Caco-2 (cell line): ENCODE results near the gene DDX42. TPM values are rescaled to one million over a fixed set of nuclear protein-coding genes. Genes with fewer than 3 reads are reported as not detected.

Source experiments
- BruUV-seq: library from RNA; stranded (reverse); fragments of 400-500 nt; replicated peaks from 2 replicates; lab custom pipeline; 2021; lab: Mats Ljungman, UMichigan
- CTCF ChIA-PET: fragments of 300-600 bp; sonication (Branson Sonifier 250); formaldehyde crosslinking; loops from one replicate; lab custom pipeline; 2022; ENCODE audit warnings: antibody characterized with exemption; lab: Charles Lee
- POLR2A ChIA-PET: fragments of 300-600 bp; sonication (Branson Sonifier 250); formaldehyde crosslinking; loops from one replicate; lab custom pipeline; 2022; ENCODE audit warnings: antibody characterized with exemption; lab: Charles Lee
- DNase-seq, 2 experiments: peaks; one replicate each; pipeline versions ENCODE4 v3.0.0 to v3.0.0-alpha.2; 2020 to 2022
- H3K27me3 ChIP-seq: replicated peaks from 2 replicates; pipeline ENCODE4 v1.6.0; 2011; ENCODE audit warnings: low read length; ENCODE audit not compliant: control insufficient read depth, insufficient read depth
- H3K36me3 ChIP-seq: 2 replicates; pipeline ENCODE4 v1.5.1; 2011; ENCODE audit warnings: low read length; ENCODE audit not compliant: control insufficient read depth, insufficient read depth
- H3K4me1 ChIP-seq: fragments of 250-450 bp; sonication (Bioruptor Pico); 2 replicates; pipeline ENCODE4 v1.5.1; 2020; ENCODE audit warnings: mild to moderate bottlenecking
- H3K4me3 ChIP-seq: 2 replicates; pipeline ENCODE4 v1.5.1; 2011; ENCODE audit warnings: low read depth, mild to moderate bottlenecking, control low read depth, low read length
- H3K9me3 ChIP-seq: fragments of 250-450 bp; sonication (Bioruptor Pico); 2 replicates; pipeline ENCODE4 v1.5.1; 2020; ENCODE audit warnings: mild to moderate bottlenecking, moderate library complexity
- H3K27ac Mint-ChIP-seq: one replicate; pipeline ENCODE4 v1.8.0; 2022; ENCODE audit warnings: mixed read lengths; ENCODE audit not compliant: unreplicated experiment
- H3K27me3 Mint-ChIP-seq: one replicate; pipeline ENCODE4 v1.8.0; 2022; ENCODE audit warnings: mixed read lengths; ENCODE audit not compliant: insufficient read depth, unreplicated experiment
- H3K36me3 Mint-ChIP-seq: one replicate; pipeline ENCODE4 v1.8.0; 2022; ENCODE audit warnings: mild to moderate bottlenecking, mixed read lengths; ENCODE audit not compliant: insufficient read depth, unreplicated experiment
- H3K4me1 Mint-ChIP-seq: one replicate; pipeline ENCODE4 v1.8.0; 2022; ENCODE audit warnings: low read depth, mixed read lengths; ENCODE audit not compliant: unreplicated experiment
- H3K4me3 Mint-ChIP-seq: one replicate; pipeline ENCODE4 v1.8.0; 2022; ENCODE audit warnings: mild to moderate bottlenecking, moderate library complexity, mixed read lengths; ENCODE audit not compliant: unreplicated experiment
- H3K9me3 Mint-ChIP-seq: one replicate; pipeline ENCODE4 v1.8.0; 2022; ENCODE audit warnings: mixed read lengths; ENCODE audit not compliant: unreplicated experiment
- intact Hi-C: fragments of 100-400 bp; cut with micrococcal nuclease; formaldehyde crosslinking; loops from one replicate; pipeline ENCODE4 v1.10.0; 2022; ENCODE audit not compliant: unreplicated experiment
- total RNA-seq: library from RNA; stranded (reverse); gene quantifications from 2 replicates; pipeline ENCODE4 v1.2.3, GENCODE V29; 2022
- TF ChIP-seq, protein P1 (sequence below), 2 experiments: fragments of 200-600 bp in 1 of 2; IDR thresholded peaks; 1 replicate in 1 of 2; 2 replicates in 1 of 2; pipeline versions ENCODE4 v1.5.1 to v1.8.0; 2011 to 2022; ENCODE audit warnings: antibody characterized with exemption in 1 of 2, control low read depth in 1 of 2, inconsistent platforms in 1 of 2, low read depth in 1 of 2, low read length in 1 of 2, mild to moderate bottlenecking in 1 of 2, moderate library complexity in 1 of 2; ENCODE audit not compliant: insufficient read depth in 1 of 2, severe bottlenecking in 1 of 2, unreplicated experiment in 1 of 2

DDX42 gene
- total RNA-seq, 1 experiment from 2014 or later, result 183 TPM

GRCh38 chr17:63768433-63768832, 5.5 kb upstream of the DDX42 start:
- H3K27ac Mint-ChIP-seq, result no peak overlapping the region
- H3K4me3 ChIP-seq, result no peak overlapping the region
- H3K9me3 ChIP-seq, result no peaks in the 10 kb centered on the region
- no peaks in the 10 kb centered on the region for H3K36me3 ChIP-seq
- DNase-seq, result no peak
- TF ChIP-seq, protein P1, sequence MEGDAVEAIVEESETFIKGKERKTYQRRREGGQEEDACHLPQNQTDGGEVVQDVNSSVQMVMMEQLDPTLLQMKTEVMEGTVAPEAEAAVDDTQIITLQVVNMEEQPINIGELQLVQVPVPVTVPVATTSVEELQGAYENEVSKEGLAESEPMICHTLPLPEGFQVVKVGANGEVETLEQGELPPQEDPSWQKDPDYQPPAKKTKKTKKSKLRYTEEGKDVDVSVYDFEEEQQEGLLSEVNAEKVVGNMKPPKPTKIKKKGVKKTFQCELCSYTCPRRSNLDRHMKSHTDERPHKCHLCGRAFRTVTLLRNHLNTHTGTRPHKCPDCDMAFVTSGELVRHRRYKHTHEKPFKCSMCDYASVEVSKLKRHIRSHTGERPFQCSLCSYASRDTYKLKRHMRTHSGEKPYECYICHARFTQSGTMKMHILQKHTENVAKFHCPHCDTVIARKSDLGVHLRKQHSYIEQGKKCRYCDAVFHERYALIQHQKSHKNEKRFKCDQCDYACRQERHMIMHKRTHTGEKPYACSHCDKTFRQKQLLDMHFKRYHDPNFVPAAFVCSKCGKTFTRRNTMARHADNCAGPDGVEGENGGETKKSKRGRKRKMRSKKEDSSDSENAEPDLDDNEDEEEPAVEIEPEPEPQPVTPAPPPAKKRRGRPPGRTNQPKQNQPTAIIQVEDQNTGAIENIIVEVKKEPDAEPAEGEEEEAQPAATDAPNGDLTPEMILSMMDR (IDR thresholded peaks at IDR 0.05; ENCODE audit: insufficient read depth in 1 of 2, low read depth in 1 of 2, low read length in 1 of 2, severe bottlenecking in 1 of 2, unreplicated experiment in 1 of 2), result no peak
- ChIA-PET POLR2A (no interaction called here), CTCF (no interaction called here)
- no peaks in the 10 kb centered on the region for H3K27me3 Mint-ChIP-seq
- intact Hi-C loops, result no loop called here
- H3K9me3 Mint-ChIP-seq, result peaks cover 9% of the 10 kb centered on the region
- H3K36me3 Mint-ChIP-seq, result peaks cover 80% of the 10 kb centered on the region
- no TSS peak for BruUV-seq
- H3K4me1 Mint-ChIP-seq, result peaks cover 17% of the 10 kb centered on the region
- H3K4me3 Mint-ChIP-seq, result no peak overlapping the region
- H3K4me1 ChIP-seq, result no peaks in the 10 kb centered on the region; the same call in 1 of the 2 replicates
- H3K27me3 ChIP-seq, result no peaks in the 10 kb centered on the region

DNA sequence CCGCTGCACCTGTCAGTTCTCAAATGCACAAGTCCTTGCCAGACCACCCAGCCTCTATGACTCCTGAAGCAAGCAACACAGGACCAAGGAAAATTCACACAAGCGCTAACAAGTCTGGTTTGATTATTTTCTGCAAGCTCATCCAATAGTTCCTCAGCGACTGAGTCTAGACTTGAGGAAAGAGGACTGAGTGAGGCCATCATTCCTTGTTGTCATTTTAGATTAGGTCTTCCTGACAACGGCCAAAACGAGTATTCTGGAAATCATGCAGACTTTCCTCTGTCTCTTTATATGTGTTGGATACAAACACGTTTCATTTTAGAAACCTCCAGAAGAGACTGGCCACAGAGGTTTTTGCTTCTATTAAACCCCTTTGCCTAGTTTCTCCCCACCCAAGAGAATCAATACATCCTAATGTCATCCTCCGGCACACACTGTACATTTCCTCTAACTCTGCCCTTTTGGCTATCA, 1.1 kb upstream of the DDX42 start:
- H3K4me3 ChIP-seq, result peak overlapping the region; percentile 100
- ChIA-PET POLR2A (interaction anchor here (0.5 to 1.7 kb wide), 15 partner anchors 8 to 1909 kb away, joined by 3 to 31 read pairs (median 5); partner anchors contain the start of genes BRIP1, DCAF7, MAP3K3 and PSMC5), CTCF (interaction anchor here (0.6 to 1.7 kb wide), 3 partner anchors 76 to 1328 kb away, joined by 3 to 12 read pairs (median 3); no protein-coding TSS in a partner anchor)
- TSS peak; percentile 78 for BruUV-seq
- peaks cover 1% of the 10 kb centered on the region; the same call in 1 of the 2 replicates for H3K36me3 ChIP-seq
- TF ChIP-seq, protein P1 (IDR thresholded peaks at IDR 0.05; ENCODE audit: insufficient read depth in 1 of 2, low read depth in 1 of 2, low read length in 1 of 2, severe bottlenecking in 1 of 2, unreplicated experiment in 1 of 2), result no peak
- Mint-ChIP-seq H3K9me3 (peaks cover 9% of the 10 kb centered on the region), H3K27ac (peak overlapping the region; percentile 100), H3K4me3 (peak overlapping the region; percentile 76), H3K36me3 (peaks cover 89% of the 10 kb centered on the region), H3K27me3 (no peaks in the 10 kb centered on the region), H3K4me1 (peaks cover 27% of the 10 kb centered on the region)
- intact Hi-C loops, result loop anchor here (1.0 to 5.0 kb wide), 2 partner anchors 32 to 54 kb away; partner anchors contain the start of genes FTSJ3, PSMC5 and STRADA
- no peaks in the 10 kb centered on the region; the same call in 1 of the 2 replicates for H3K4me1 ChIP-seq
- no peak for DNase-seq
- no peaks in the 10 kb centered on the region for H3K27me3 ChIP-seq
- H3K9me3 ChIP-seq, result no peaks in the 10 kb centered on the region

DNA sequence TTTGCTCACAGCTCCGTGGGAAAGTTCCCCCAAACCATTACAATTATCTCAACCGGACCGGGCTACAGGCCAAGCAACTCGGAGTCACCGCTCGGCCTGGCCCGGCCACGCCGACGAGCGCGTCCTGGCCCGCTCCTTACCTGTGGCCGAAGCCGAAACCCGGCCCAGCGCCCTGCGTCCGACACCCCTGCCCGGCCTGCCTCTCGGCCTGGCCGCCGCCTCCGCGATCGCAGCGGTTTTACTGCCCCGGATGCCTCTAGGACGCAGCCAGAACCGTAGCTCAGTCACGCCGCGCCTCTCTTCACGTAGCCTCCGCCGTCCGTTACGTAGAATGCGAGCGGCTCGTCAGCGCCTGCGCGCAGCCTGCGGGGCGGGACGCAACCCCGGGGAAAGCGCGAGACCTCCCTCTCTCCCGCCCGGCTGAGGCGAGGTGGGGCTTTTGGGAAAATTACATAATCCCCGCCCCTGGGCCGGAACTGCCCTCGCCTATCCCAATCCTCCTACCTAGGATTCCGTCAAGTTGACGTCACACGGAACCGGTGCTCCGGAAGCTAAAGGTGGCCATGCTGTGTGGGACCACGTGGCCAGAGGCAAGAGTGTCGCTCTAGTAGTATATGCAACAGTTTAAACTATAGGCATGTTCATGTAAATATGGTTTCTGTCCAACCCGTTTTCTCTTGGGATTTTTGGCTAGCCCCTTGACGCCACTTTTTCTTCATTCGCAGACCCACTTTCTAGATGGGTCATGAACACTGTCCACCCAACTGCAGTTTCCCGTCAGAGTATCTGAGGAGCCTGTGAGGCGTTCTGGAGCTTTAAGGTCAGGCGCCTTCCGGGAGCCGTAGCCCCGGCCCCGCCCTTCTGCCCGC, 464 bp upstream of the DDX42 start, which contains the start of gene CCDC47:
CCDC47 (minus strand) TSS at position 326 of the 869 bp plus-strand sequence. CDS start 7,422 bp downstream, outside the sequence.
- H3K4me1 ChIP-seq, result no peaks in the 10 kb centered on the region; the same call in 1 of the 2 replicates
- H3K36me3 Mint-ChIP-seq, result peaks cover 85% of the 10 kb centered on the region
- intact Hi-C loops, result loop anchor here (1.0 to 5.0 kb wide), 3 partner anchors 32 to 69 kb away; partner anchors contain the start of genes FTSJ3, PSMC5, SMARCD2 and STRADA
- peak within 1 kb of the TSS; percentile 100 for H3K4me3 ChIP-seq
- H3K36me3 ChIP-seq, result peaks cover 3% of the 10 kb centered on the region; the same call in 1 of the 2 replicates
- H3K27me3 Mint-ChIP-seq, result no peaks in the 10 kb centered on the region
- CTCF ChIA-PET, result interaction anchor here (0.6 to 1.7 kb wide), 8 partner anchors 11 to 1327 kb away, joined by 3 to 12 read pairs (median 4); no protein-coding TSS in a partner anchor
- TF ChIP-seq, protein P1 (IDR thresholded peaks at IDR 0.05; ENCODE audit: insufficient read depth in 1 of 2, low read depth in 1 of 2, low read length in 1 of 2, severe bottlenecking in 1 of 2, unreplicated experiment in 1 of 2), result no peak
- H3K4me3 Mint-ChIP-seq, result peak within 1 kb of the TSS; percentile 76
- H3K27ac Mint-ChIP-seq, result peak within 1 kb of the TSS; percentile 100
- POLR2A ChIA-PET, result interaction anchor here (0.5 to 1.7 kb wide), 26 partner anchors 9 to 1910 kb away, joined by 3 to 31 read pairs (median 4); partner anchors contain the start of genes BRIP1, DCAF7, KCNH6 and MAP3K3
- no TSS peak for BruUV-seq
- H3K27me3 ChIP-seq, result no peaks in the 10 kb centered on the region
- H3K9me3 Mint-ChIP-seq, result peaks cover 9% of the 10 kb centered on the region
- no peaks in the 10 kb centered on the region for H3K9me3 ChIP-seq
- DNase-seq, result peak; percentile 99
- peaks cover 24% of the 10 kb centered on the region for H3K4me1 Mint-ChIP-seq
